Neuronal stem cell (in vitro differentiated cells): ENCODE results near the gene METTL2B.
"Not testable (repeated sequence)": the region's sequence is repeated elsewhere in the genome, so short reads cannot be mapped to it uniquely, and the experiment has no call there.

ENCODE experiments used
- DNase-seq: peaks from one replicate; pipeline ENCODE4 v3.0.0-alpha.2; 2013; ENCODE audit warnings: low spot score
- H2AFZ ChIP-seq: one replicate; pipeline ENCODE4 v1.6.1; 2013; ENCODE audit warnings: mild to moderate bottlenecking, low read length, inconsistent platforms
- H2AK5ac ChIP-seq: 2 replicates; pipeline ENCODE4 v1.6.1; 2013; ENCODE audit warnings: low read depth, mild to moderate bottlenecking, inconsistent platforms, low read length, moderate library complexity, mixed read lengths
- H2BK120ac ChIP-seq: 2 replicates; pipeline ENCODE4 v1.6.1; 2013; ENCODE audit warnings: low read depth, mild to moderate bottlenecking, inconsistent platforms, low read length, moderate library complexity, mixed read lengths
- H2BK12ac ChIP-seq: one replicate; pipeline ENCODE4 v1.6.1; 2013; ENCODE audit warnings: low read length, inconsistent platforms
- H2BK15ac ChIP-seq: 2 replicates; pipeline ENCODE4 v1.6.1; 2013; ENCODE audit warnings: mild to moderate bottlenecking, low read length, inconsistent platforms, mixed read lengths
- H2BK5ac ChIP-seq: one replicate; pipeline ENCODE4 v1.6.1; 2013; ENCODE audit warnings: inconsistent platforms, mild to moderate bottlenecking, low read length, moderate library complexity
- H3K14ac ChIP-seq: one replicate; pipeline ENCODE4 v1.6.1; 2013; ENCODE audit warnings: low read length, inconsistent platforms
- H3K18ac ChIP-seq: 2 replicates; pipeline ENCODE4 v1.6.1; 2013; ENCODE audit warnings: low read length, inconsistent platforms
- H3K23ac ChIP-seq: 2 replicates; pipeline ENCODE4 v1.6.1; 2013; ENCODE audit warnings: low read depth, mild to moderate bottlenecking, mixed read lengths, low read length, inconsistent platforms; ENCODE audit not compliant: poor library complexity
- H3K27ac ChIP-seq: replicated peaks from 3 replicates; pipeline ENCODE4 v1.5.1; 2013; ENCODE audit warnings: low read length, inconsistent platforms
- H3K27me3 ChIP-seq, 3 experiments: 2 replicates each; pipeline ENCODE4 v1.6.1; 2013; ENCODE audit warnings: low read length in 3 of 3, mild to moderate bottlenecking in 2 of 3, inconsistent platforms in 1 of 3, low read depth in 1 of 3, mixed read lengths in 1 of 3, moderate library complexity in 1 of 3; ENCODE audit not compliant: control insufficient read depth in 3 of 3, insufficient read depth in 3 of 3
- H3K36me3 ChIP-seq, 2 donors: replicated peaks in 1 of 2; 2 replicates each; pipeline ENCODE4 v1.6.1; 2013; ENCODE audit warnings: low read length in 2 of 2; ENCODE audit not compliant: control insufficient read depth in 2 of 2, insufficient read depth in 2 of 2
- H3K4ac ChIP-seq: 2 replicates; pipeline ENCODE4 v1.6.1; 2013; ENCODE audit warnings: inconsistent platforms, mild to moderate bottlenecking, low read length, moderate library complexity
- H3K4me1 ChIP-seq, 2 donors: 1 replicate in 1 of 2; 2 replicates in 1 of 2; pipeline ENCODE4 v1.6.1; 2013; ENCODE audit warnings: low read length in 2 of 2, low read depth in 1 of 2; ENCODE audit not compliant: control insufficient read depth in 2 of 2, insufficient read depth in 1 of 2
- H3K4me2 ChIP-seq: one replicate; pipeline ENCODE4 v1.6.1; 2013; ENCODE audit warnings: mild to moderate bottlenecking, low read length, inconsistent platforms; ENCODE audit not compliant: insufficient read depth, poor library complexity, severe bottlenecking
- H3K4me3 ChIP-seq, 2 donors: 2 replicates each; pipeline ENCODE4 v1.5.1; 2013; ENCODE audit warnings: low read length in 2 of 2, mild to moderate bottlenecking in 2 of 2, inconsistent platforms in 1 of 2, moderate library complexity in 1 of 2
- H3K79me1 ChIP-seq: one replicate; pipeline ENCODE4 v1.6.1; 2013; ENCODE audit warnings: low read depth, mild to moderate bottlenecking, inconsistent platforms, low read length, moderate library complexity
- H3K9ac ChIP-seq: one replicate; pipeline ENCODE4 v1.6.1; 2013; ENCODE audit warnings: mild to moderate bottlenecking, low read depth, low read length, inconsistent platforms; ENCODE audit not compliant: poor library complexity
- H3K9me3 ChIP-seq, 2 donors: replicated peaks in 1 of 2; 2 replicates each; pipeline versions ENCODE3 to v1.6.1; 2013; ENCODE audit warnings: low read length in 2 of 2, mild to moderate bottlenecking in 2 of 2, inconsistent platforms in 1 of 2, low read depth in 1 of 2, mixed read lengths in 1 of 2, moderate library complexity in 1 of 2; ENCODE audit not compliant: control insufficient read depth in 2 of 2, insufficient read depth in 1 of 2
- H4K8ac ChIP-seq: one replicate; pipeline ENCODE4 v1.6.1; 2013; ENCODE audit warnings: low read depth, mild to moderate bottlenecking, inconsistent platforms, low read length, moderate library complexity
- H4K91ac ChIP-seq: one replicate; pipeline ENCODE4 v1.6.1; 2013; ENCODE audit warnings: low read length, low read depth, mild to moderate bottlenecking, inconsistent platforms; ENCODE audit not compliant: poor library complexity
- WGBS, 2 donors: extraction: QIAGEN DNeasy Blood & Tissue Kit; methylation state at CpG; one replicate each; pipeline ENCODE4 v1.1.7; 2013; ENCODE audit warnings: missing lambda C conversion rate in 2 of 2, mixed read lengths in 1 of 2; ENCODE audit not compliant: insufficient read length in 2 of 2, insufficient replicate concordance in 1 of 2; ENCODE audit errors: extremely low coverage in 2 of 2; 5-methylcytosine and 5-hydroxymethylcytosine counted together

The METTL2B gene

GRCh38 chr7:128477336-128477690 lies 765 bp downstream of the METTL2B start:
- H3K79me1 ChIP-seq, H3K14ac ChIP-seq, H2AK5ac ChIP-seq, H3K9ac ChIP-seq, H3K4ac ChIP-seq, H2BK5ac ChIP-seq, H4K91ac ChIP-seq, H3K23ac ChIP-seq, H2BK120ac ChIP-seq, H3K9me3 ChIP-seq, DNase-seq, H2BK12ac ChIP-seq, H3K27ac ChIP-seq, H3K27me3 ChIP-seq, H4K8ac ChIP-seq, H3K18ac ChIP-seq, H3K4me1 ChIP-seq, H2BK15ac ChIP-seq: not testable (repeated sequence)
- Histone ChIP-seq H2AFZ (peak overlapping the region; percentile 83), H3K36me3 (peaks cover 7 to 36% of the 10 kb centered on the region in 2 donors), H3K4me2 (peak overlapping the region; percentile 33), H3K4me3 (peak overlapping the region; percentile 82 to 92)
- no CpG with 5 or more reads among the region's 4 CpGs for WGBS, 2 donors

DNA sequence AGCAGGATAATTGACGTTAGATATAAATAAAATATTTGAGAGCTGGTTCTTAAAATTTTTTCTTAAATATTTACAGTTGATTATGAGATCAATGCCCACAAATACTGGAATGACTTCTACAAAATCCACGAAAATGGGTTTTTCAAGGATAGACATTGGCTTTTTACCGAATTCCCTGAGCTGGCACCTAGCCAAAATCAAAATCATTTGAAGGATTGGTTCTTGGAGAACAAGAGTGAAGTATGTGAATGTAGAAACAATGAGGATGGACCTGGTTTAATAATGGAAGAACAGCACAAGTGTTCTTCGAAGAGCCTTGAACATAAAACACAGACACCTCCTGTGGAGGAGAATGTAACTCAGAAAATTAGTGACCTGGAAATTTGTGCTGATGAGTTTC lies 2.5 kb downstream of the METTL2B start:
- H3K4me3 ChIP-seq, H3K27ac ChIP-seq, H2BK12ac ChIP-seq, H3K14ac ChIP-seq, H2AFZ ChIP-seq, H3K4me2 ChIP-seq, H2BK5ac ChIP-seq, H3K79me1 ChIP-seq, H4K8ac ChIP-seq, H3K4me1 ChIP-seq, H3K9ac ChIP-seq, H2BK120ac ChIP-seq, H2BK15ac ChIP-seq, H3K9me3 ChIP-seq, H2AK5ac ChIP-seq, H3K18ac ChIP-seq, H3K23ac ChIP-seq, H3K27me3 ChIP-seq, H3K4ac ChIP-seq, DNase-seq, H4K91ac ChIP-seq: not testable (repeated sequence)
- WGBS, 2 donors = 100% methylated on average over 1 of the region's 4 CpGs; no CpG with 5 or more reads in 1 of the 2 donors
- H3K36me3 ChIP-seq = peaks cover 7 to 51% of the 10 kb centered on the region in 2 donors

DNA sequence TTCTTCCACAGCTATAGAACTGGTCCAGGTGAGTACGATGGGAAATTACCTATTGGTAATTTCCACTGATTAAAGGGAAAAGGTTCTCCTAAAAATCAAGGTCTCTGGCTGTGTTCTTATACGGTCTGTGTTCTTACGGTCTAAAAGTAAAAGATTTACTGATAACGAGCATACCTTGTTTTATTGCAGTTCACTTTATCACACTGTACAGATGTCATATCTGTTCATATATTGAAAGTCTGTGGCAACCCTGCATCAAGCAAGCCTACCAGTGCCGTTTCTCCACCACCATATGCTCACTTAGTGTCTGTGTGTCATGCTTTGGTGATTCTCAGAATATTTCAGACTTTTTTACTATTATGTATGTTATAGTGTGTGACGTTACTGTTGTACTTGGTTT lies 11.6 kb downstream of the METTL2B start:
- not testable (repeated sequence) for H3K14ac ChIP-seq, H4K8ac ChIP-seq, H3K79me1 ChIP-seq, H2AK5ac ChIP-seq, H3K4me3 ChIP-seq, H3K4ac ChIP-seq, H3K4me1 ChIP-seq, H4K91ac ChIP-seq, H2BK15ac ChIP-seq, H3K9me3 ChIP-seq, H3K27me3 ChIP-seq, H3K9ac ChIP-seq, H2BK12ac ChIP-seq, H2BK5ac ChIP-seq, H3K18ac ChIP-seq, H3K4me2 ChIP-seq, H2AFZ ChIP-seq, H3K23ac ChIP-seq, DNase-seq, H2BK120ac ChIP-seq, H3K27ac ChIP-seq
- no CpG with 5 or more reads among the region's 6 CpGs for WGBS, 2 donors
- H3K36me3 ChIP-seq = peaks cover 2 to 44% of the 10 kb centered on the region in 2 donors

GRCh38 chr7:128497405-128497804 lies 20.9 kb downstream of the METTL2B start:
- Histone ChIP-seq H2BK12ac (no peak overlapping the region), H2BK5ac (no peak overlapping the region), H3K14ac (no peak overlapping the region), H2BK15ac (no peak overlapping the region), H3K27ac (no peak overlapping the region), H3K4me3 (no peak overlapping the region), H2BK120ac (no peak overlapping the region), H3K27me3 (no peaks in the 10 kb centered on the region), H3K4me2 (no peak overlapping the region), H4K8ac (no peak overlapping the region), H3K9ac (no peak overlapping the region), H3K9me3 (no peaks in the 10 kb centered on the region), H3K4ac (no peak overlapping the region), H3K36me3 (peaks cover 9 to 81% of the 10 kb centered on the region in 2 donors), H3K23ac (no peak overlapping the region), H3K4me1 (no peaks in the 10 kb centered on the region), H4K91ac (no peak overlapping the region), H3K18ac (no peak overlapping the region), H2AFZ (no peak overlapping the region), H3K79me1 (no peaks in the 10 kb centered on the region), H2AK5ac (no peak overlapping the region)
- no CpG with 5 or more reads among the region's 9 CpGs for WGBS, 2 donors
- DNase-seq = no peak
